ENCODE measurements around the gene ZNF548. TPM values are rescaled to one million over a fixed set of nuclear protein-coding genes. Genes with fewer than 3 reads are reported as not detected.

ZNF548 gene
- total and polyA plus RNA-seq, 3 donors from 2014 or later, result 14.6 to 39.3 (median 35.4) TPM

DNA sequence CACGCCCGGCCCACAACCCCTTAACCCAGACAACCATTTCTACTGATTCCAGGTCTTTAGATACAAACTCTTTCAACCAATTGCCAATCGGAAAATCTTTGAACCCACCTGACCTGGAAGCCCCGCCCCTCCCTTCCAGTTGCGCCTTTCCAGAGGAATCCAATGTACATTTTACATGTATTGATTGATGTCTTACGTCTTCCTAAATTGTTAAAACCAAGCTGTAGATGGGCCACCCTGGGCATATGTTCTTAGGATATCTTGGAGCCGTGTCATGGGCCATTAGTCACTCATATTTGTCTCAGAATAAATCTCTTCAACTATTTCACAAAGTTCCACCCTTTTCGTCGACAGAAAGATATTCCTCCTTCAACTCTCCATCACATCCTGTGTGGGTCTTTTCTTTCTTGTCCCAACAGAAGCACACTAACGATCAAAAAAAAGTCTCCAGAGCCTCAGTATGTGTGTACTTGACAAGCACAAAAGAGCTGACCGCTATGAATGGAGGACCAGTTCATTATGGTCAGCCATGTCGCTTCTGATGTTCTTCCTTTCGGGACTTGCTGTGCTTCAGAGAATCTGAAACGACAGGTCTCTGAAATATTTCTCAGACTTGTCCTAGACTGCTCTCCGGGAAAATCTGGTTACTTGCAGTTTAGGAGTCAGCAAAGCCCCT lies 44.9 kb downstream of the ZNF548 start:
- Histone ChIP-seq H3K4me3 (peak overlapping the region; percentile 65 to 67), H3K4me1 (no peaks in the 10 kb centered on the region), H3K27me3 (no peaks in the 10 kb centered on the region), H3K36me3 (ENCODE audit: low read depth, missing control alignments) (no peaks in the 10 kb centered on the region), H3K27ac (peak overlapping the region in 1 of 2 donors; percentile 51), H3K9me3 (no peaks in the 10 kb centered on the region)
- intact Hi-C loops (cut with DNase I; ENCODE audit: low total_unique reads), result no loop called here
- no peak for TF ChIP-seq POLR2A (IDR thresholded peaks at IDR 0.05)
- no peak for TF ChIP-seq CTCF (IDR thresholded peaks at IDR 0.05)
- no peak for DNase-seq
- WGBS, 2 donors, result 15 to 23% methylated on average over 15 of the region's 15 CpGs

DNA sequence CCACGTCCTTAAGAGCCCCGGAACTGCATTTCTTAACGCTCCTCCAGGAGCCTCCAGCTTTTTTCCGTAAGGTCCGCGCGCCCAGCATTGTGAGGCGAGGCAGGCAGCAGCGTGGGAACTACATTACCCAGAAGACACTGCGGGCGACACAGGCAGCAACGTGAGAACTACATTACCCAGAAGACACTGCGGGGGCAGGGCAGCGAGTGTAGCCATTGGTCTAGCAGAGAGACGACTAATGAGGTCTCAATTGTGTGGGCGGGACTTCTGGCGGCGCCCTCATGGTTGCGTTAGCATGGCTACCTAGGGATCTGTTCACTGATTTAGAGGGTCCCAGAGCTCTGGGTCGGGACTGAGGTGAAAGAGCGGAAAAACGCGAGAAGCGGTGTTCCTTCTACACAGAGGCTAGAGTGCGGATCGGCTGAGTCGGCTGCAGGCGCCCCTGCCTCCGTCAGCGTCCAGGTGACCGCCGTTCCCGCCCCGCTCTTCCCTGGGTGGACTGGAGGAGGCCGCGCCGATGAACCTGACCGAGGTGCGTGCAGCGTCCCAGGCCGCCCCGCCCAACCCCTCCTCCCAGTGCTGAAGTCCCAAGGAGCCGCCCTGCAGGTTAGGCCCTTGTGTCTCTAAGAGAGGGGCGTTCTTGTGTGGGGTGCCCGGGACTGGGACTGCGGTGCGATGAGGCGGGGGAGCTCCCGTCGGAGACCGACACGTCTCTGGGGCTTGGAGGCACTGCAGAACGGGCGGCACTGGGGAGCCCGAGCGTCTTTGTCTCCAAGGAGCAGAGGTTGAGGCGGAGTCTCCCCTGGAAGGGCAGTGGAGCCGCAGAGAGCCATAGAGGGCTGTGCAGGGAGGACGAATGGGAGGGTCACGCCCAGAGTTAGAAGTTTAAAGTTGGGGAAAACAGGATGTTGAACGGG lies 45.7 kb downstream of the ZNF548 start, which contains the start of gene ZNF749:
Gene ZNF749 (plus strand): TSS at position 264 of the 917 bp plus-strand sequence. CDS start 254 bp downstream, at position 518.
- H3K36me3 ChIP-seq (ENCODE audit: low read depth, missing control alignments), result no peaks in the 10 kb centered on the region
- no peaks in the 10 kb centered on the region for H3K9me3 ChIP-seq
- peak within 1 kb of the TSS; percentile 65 to 67 for H3K4me3 ChIP-seq
- 0 to 1% methylated on average over 35 to 60 of the region's 61 CpGs for WGBS, 2 donors
- DNase-seq, result peak; percentile 100
- H3K4me1 ChIP-seq, result no peaks in the 10 kb centered on the region
- TF ChIP-seq POLR2A (IDR thresholded peaks at IDR 0.05) (no peak), CTCF (IDR thresholded peaks at IDR 0.05) (no peak)
- H3K27ac ChIP-seq, result peak within 1 kb of the TSS in 1 of 2 donors; percentile 51
- no peaks in the 10 kb centered on the region for H3K27me3 ChIP-seq
- intact Hi-C loops (cut with DNase I; ENCODE audit: low total_unique reads), result no loop called here

DNA sequence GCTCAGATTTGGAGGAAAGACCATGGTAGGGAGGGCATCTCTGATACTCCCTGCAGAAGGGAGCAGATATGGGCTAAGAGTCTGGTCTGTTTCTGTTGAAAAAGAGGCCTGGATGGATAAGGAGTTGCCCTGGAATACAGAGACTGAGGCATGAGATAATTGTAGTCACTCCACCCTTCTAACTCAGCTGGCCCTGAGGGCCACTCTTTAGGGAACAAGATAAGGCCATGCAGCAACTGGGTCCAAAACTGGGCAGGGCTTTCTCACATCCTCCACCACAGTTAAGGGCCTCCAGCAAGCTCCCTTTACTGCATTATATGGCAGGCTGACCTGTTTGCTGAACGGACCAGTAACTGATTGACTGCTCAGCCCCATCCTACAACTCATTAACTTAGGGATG lies 46.8 kb downstream of the ZNF548 start:
- H3K36me3 ChIP-seq (ENCODE audit: low read depth, missing control alignments), result no peaks in the 10 kb centered on the region
- H3K27ac ChIP-seq, result no peak overlapping the region
- intact Hi-C loops (cut with DNase I; ENCODE audit: low total_unique reads), result no loop called here
- no peak overlapping the region for H3K4me3 ChIP-seq
- 55 to 60% methylated on average over 1 of the region's 1 CpG for WGBS, 2 donors
- H3K27me3 ChIP-seq, result no peaks in the 10 kb centered on the region
- no peaks in the 10 kb centered on the region for H3K9me3 ChIP-seq
- H3K4me1 ChIP-seq, result no peaks in the 10 kb centered on the region
- TF ChIP-seq POLR2A (IDR thresholded peaks at IDR 0.05), result no peak
- TF ChIP-seq CTCF (IDR thresholded peaks at IDR 0.05), result no peak
- no peak for DNase-seq

GRCh38 chr19:57437931-57438330 lies 48.3 kb downstream of the ZNF548 start:
- no peak for DNase-seq
- Histone ChIP-seq H3K9me3 (no peaks in the 10 kb centered on the region), H3K4me3 (no peak overlapping the region), H3K27ac (no peak overlapping the region), H3K27me3 (no peaks in the 10 kb centered on the region), H3K36me3 (ENCODE audit: low read depth, missing control alignments) (no peaks in the 10 kb centered on the region), H3K4me1 (no peaks in the 10 kb centered on the region)
- WGBS, 2 donors, result 77 to 81% methylated on average over 4 of the region's 4 CpGs
- TF ChIP-seq CTCF (IDR thresholded peaks at IDR 0.05), result no peak
- TF ChIP-seq POLR2A (IDR thresholded peaks at IDR 0.05), result no peak
- intact Hi-C loops (cut with DNase I; ENCODE audit: low total_unique reads), result no loop called here

Data from testis (tissue), 3 donors.